HS-27A (cell line): ENCODE results near the gene SPACA5.
"Not testable (repeated sequence)": the region's sequence is repeated elsewhere in the genome, so short reads cannot be mapped to it uniquely, and the experiment has no call there.

ENCODE experiments used
- DNase-seq: peaks from one replicate; pipeline ENCODE4 v3.0.0-alpha.2; 2012; ENCODE audit warnings: low read depth, missing footprints

Gene SPACA5

DNA sequence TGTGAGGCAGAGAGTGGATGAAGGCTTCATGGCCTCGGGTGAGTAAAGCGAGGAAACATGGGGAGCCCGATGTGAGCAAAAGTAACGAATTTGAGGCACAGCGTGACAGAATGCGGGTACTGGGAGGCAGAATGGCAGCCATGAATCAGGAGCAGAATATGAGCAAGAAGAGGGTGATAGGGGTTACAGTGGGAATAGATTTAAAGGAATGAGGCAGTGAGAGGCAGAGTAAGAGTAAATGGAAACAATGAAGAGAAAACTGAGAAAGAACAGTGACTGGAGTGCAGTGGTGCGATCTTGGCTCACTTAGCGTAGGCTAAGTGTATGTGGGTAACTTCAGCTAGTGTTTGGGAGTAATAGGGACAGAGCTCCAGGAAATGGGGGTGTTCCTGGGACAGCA is at the start of gene SPACA5:
SPACA5 (plus strand) TSS at position 301 of the 400 bp plus-strand sequence. CDS start 815 bp downstream, outside the sequence.
- not testable (repeated sequence) for DNase-seq

DNA sequence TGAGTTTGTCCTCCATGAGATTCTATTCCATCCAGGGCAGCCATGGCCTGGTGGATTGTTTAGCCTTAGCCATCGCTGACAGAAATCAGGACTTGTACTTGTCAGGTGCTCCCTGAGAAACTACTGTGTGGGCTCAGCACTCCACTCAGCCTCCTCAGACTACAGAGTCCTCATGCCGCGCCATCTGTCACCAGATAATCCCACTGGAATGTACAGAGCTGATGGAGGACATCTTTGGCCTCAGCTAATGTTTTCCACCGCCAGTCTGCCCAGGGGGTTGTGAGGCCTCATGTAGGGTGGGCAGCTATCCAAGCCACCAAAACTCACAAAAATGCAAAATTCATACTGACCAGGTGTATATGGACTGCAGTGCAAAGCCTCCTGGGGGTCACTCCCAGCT is 48.6 kb upstream of the SPACA5 start:
- DNase-seq: not testable (repeated sequence)

DNA sequence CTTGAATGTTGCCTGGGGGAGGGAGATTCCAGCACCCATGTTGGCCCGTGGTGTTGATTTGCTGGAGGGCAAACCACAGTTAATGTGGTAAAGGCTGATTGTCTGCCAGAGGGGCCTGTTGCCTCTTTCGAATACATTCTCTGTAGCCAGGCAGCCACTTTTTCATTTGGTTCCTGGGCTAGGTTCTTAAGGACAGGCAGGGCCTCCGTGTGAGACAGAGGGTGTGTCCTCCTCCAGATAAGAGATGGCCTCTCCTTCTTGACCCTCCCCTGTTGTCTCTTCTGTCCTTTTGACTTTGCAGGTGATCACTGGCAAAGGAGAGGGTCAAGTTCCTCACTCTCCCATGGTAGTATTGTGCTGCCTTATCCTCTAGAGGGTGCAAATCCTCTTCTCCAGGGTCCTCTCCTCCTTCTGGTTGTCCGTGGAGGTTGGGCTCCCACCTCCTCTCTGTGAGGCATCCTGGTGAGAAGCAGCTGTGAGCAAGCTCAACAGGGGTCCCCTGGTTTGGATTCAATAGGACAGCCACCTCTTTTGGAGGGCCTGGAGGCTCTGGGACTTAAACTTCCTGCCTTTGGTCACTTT is 47.9 kb upstream of the SPACA5 start:
- DNase-seq: no peak

DNA sequence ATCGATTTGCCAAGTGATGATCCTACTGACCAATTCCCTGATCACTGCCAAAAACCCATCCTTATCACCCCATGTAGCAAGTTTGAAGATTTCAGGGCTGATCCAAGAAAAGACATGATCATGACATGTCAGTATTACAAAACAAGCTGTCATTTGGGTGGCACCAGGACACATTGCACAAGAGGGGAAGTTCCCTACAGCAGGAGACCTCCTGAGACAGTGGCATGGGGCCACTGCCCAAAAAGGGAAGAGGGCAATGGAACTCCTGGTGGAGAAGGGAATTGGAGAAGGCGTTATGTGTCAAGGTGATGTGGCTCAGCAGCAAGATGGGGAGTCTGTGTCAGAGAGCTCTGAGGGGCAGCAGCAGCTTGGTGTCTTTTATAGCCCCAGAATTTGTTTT is 46.4 kb upstream of the SPACA5 start:
- no peak for DNase-seq

DNA sequence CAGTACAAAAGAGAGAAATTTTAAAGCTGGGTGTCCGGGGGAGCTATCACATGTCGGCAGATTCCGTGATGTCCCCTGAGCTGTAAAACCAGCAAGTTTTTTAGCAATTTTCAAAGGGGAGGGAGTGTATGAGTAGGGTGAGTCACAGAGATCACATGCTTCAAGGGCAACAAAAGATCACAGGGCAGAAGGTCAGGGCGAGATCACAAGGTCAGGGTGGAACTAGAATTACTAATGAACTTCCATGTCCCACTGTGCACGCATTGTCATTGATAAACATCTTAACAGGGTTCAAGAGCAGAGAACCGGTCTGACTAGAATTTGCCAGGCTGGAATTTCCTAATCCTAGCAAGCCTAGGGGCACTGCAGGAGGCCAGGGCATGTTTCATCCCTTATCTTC is 45.0 kb upstream of the SPACA5 start:
- not testable (repeated sequence) for DNase-seq

DNA sequence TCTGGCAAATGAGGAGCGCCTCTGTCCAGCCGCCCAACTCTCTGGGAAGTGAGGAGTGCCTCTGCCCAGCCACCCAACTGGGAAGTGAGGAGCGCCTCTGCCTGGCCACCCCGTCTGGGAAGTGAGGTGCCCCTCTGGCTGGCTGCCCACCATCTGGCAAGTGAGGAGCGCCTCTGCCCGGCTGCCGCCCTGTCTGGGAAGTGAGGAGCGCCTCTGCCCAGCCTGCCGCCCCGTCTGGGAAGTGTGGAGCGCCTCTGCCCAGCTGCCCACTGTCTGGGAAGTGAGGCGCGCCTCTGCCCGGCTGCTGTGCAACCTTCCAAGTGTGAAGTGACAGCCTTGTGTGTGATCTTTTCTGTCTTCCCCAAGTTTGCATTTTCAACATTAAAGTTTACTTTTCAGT is 41.3 kb upstream of the SPACA5 start:
- DNase-seq: not testable (repeated sequence)

DNA sequence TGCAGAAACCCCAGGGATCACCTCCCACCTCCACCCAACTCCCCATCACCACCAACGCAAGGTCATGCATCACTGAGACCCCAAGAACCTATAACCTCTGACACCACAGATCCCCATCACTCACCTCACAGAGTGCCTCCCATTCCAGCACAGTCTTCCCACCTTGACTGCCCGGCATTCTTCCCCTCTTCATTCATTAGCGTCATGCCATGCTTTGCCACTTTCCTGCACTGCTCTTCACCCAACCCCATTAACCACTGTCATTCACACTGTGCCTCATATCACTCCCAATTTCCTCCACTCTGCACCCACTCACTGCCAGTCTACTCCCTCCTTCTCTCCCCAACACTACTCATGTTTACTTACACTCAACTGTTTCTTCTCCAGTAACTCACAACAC is 33.6 kb upstream of the SPACA5 start:
- DNase-seq: no peak

DNA sequence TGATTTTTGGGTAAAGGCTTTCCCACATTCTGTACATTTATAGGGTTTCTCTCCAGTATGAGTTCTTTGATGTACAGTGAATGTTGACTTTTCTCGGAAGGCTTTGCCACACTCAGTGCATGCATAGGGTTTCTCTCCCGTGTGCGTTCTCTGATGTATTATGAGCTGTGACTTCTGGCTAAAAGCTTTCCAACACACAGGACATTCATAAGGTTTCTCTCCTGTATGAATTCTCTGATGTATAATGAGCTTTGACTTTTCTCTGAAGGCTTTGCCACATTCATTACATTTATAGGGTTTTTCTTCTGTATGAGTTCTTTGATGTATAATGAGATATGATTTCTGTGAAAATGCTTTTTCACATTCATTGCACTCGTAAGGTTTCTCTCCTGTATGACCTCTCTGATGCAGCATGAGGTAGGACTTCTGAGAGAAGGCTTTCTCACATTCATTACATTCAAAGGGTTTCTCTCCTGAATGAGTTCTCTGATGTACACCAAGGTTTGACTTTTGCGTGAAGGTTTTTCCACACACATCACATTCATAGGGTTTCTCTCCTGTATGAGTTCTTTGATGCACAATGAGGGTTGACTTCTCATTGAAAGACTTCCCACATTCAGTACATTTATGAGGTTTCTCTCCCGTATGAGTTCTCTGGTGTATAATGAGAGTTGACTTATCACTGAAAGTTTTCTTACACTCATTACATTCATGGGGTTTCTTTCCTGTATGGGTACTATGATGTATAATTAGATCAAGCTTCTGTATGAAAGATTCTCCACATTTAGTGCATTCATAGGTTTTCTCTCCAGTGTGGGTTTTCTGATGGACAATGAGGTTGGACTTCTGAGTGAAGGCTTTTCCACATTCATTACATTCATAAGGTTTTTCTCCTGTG is 30.3 kb upstream of the SPACA5 start:
- no peak for DNase-seq

DNA sequence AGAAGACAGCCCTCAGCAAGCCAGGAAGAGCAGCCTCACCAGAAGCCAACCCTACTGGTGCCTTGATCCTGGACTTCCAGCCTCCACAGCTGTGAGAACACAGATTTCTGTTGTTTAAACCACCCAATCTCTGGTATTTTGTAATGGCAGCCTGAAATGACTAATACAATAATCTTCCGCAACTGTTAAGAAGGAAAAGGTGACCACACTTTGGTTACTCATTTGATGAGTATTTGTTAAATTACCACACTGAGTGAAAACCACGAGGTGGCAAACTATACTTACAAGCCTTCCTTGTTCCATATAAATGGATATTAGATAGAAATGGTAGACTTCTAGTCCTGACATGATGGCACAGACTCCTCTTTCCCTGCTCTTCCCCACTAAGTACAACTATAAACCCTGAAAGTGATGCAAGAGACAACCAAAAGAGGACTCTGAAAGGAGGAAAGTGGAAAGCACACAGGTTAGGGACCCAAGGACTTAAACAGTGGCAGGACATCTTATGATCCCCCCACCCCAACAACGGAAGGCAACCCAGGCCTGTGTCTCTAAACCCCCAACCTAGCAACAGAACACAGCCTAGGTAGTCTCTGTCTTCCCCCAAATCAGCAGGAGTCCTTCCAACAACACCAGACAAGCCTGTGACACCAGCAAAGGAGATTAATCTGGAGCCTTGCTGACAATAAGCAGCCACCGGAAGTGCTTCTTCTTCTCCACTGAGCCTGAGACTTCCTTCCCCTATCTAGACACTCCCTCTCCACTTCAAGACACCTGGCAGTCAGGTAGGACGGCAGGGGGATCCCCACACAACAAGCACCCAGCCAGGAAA is 15.3 kb upstream of the SPACA5 start:
- no peak for DNase-seq

DNA sequence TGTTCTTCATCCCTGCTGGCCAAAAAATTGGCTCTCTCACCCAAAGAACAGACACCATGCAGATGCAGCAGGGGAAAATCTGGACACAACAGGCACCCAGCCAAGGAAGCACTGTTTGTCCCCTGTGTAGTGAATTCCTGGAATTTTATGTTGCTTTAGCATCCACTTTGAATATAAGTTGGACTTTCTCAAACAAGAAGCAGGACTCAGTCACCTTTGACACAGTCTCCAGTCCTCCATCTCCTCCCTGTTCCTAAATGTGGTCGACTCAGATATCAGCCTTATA is 14.8 kb upstream of the SPACA5 start:
- no peak for DNase-seq

DNA sequence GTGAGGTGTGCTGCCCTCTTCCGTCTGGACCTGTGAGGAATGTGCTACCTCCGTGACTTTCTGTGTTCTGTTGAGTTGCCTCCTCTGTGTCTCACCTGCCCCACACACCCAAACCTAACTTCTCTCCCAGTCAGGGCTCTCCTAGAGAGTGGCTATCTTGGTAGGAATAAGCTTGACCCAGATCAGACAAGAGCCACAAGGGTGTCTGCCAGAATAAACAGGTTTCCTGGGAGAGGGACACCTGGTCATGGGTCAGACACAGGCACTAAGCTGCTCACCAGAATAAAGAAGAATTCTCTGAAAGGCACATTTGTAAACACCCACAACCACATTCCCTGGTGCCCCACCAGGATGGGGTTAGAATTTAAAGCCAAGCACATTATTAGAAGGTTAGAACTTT is 14.1 kb upstream of the SPACA5 start:
- no peak for DNase-seq

DNA sequence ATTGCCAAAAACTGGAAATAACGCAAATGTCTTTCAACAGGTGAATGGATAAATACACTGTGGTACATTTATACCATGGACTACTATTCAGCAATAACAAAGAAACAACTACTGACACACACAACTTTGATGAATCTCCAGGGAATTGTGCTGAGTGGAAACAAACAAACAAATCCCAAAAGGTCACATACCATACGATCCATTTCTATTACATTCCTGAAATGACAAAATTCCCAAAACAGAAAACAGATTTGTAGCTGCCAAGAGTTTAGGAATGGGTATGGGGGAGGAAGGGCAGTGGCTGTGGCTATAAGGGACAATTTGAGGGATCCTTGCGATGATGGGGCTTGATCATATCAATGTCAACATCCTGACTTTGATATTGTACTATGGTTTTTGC is 5.5 kb upstream of the SPACA5 start:
- DNase-seq: no peak

DNA sequence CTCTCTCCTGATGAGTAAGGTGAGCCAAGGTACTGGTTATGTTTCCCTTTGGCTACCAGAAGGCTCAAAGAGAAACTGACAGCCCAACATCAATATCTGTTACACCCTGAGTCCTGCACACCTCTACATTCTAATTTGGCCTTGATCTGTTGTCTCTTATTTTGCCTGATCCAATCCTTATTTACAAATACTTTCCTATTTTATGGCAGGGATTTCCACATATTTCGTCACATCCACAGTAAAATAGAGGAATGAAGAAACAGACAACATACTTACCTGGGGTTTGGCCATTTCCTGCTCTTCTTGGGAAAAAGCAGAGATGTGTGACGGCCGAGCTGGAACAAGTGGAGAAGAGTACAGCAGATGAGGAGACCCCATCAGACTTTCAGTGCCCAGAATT is 4.5 kb upstream of the SPACA5 start:
- DNase-seq: no peak

DNA sequence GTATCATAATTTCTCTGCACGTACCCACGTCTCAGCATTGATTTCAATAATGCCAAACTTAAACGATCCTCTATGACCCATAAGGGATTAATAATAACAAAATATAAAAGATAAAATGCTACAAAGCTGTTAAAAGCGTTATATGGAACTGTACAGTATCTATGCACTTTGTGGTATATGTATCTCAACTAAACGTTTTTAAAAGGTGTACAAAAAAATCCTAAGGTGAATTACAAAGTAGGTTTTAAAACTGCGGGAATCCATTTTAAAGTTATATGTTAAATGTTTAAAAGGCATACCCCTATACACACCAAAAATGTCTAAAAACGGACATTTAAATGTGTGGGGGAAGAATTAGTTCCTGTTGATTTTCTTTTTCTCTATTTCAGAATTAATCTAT is 3.9 kb upstream of the SPACA5 start:
- DNase-seq: no peak

DNA sequence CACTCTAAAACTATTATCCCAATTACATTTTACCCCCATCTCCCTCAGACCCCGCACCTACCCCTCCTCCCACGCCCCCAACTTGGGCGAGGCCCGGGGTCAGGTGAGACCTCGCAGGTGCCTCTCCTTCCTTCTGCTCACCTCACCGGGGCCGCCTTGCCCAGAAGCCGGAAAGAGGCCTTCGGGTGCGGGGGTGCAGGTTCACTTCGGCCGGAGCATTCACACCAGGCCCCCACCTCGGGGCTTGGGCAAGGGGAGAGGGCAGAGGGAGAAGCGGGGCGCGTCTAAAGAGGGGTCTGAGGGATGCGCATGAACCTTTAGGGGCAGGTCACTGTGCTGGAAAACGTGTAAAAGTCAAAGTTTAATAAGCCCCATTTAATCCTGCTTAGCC is 3.4 kb upstream of the SPACA5 start:
- DNase-seq: no peak

DNA sequence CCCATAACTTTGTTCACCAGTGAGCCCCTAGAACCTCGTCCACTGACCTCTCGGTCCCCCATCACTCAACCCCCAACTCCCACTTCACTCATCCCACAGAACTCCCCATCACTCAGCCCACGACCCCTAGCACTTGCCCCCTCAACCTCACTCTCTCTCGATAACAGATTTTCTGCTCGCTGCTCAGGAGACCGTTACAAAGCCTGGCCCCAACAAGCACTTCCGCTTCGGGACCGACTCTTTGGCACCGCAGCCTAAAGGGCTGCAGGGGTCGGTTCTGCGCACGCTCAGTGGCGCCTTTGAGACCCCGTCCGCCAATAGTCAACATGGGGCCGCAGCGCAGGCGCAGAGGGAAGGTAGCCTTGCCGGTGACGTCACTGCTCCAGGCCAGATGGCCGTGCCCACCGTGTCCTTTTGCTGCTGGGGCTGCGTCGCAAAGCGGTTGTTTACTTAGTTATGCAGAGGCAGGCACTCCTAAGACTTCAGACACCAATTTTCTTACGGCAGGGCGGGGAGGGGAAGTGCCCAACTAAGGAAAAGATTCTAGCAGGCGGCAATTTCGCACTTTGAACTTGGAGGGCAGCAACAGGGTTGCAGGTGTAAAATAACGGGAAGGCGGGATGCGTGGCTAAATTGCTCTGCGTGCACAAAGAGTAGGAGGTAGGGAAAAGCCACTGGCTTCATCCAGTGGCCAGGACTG is 2.9 kb upstream of the SPACA5 start, which contains the start of gene ZNF182:
ZNF182 (minus strand) TSS at position 232 of the 700 bp plus-strand sequence. CDS start 1,380 bp downstream, outside the sequence.
- DNase-seq: peak; percentile 51

DNA sequence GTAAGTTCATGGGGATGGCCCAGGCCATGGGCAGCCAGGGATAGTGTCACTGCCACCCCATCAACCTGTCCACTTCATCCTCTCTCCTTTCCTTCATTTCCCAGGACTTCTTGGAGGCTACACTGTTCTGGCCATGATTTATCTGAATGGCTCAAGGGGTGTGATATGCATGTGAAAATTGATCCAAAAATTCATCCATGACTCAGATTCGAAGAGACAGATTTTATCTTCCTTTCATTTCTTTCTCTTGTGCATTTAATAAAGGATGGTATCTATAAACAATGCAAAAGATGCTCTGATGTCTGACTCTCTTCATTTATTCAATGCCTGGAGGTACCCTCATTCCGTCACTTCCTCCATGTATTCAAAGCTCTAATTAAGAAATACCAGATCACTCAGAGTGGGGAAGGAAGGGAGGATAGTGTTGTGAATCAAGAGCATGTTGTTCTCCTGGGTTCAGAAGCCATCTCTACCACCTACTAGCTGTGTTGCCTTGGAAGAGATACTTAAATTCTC is 2.7 kb downstream of the SPACA5 start:
- DNase-seq: not testable (repeated sequence)

DNA sequence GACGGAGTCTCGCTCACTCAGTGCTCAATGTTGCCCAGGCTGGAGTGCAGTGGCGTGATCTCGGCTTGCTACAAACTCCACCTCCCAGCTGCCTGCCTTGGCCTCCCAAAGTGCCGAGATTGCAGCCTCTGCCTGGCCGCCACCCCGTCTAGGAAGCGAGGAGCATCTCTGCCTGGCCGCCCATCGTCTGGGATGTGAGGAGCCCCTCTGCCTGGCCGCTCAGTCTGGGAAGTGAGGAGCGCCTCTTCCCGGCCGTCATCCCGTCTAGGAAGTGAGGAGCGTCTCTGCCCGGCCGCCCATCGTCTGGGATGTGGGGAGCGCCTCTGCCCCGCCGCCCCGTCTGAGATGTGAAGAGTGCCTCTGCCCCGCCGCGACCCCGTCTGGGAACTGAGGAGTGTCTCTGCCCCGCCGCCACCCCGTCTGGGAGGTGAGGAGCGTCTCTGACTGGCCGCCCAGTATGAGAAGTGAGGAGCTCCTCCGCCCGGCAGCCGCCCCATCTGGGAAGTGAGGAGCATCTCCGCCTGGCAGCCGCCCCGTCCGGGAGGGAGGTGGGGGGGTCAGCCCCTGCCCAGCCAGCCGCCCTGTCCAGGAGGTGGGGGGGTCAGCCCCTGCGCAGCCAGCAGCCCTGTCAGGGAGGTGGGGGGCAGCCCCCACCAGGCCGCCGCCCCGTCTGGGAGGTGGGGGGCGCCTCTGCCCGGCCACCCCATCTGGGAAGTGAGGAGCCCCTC is 10.0 kb downstream of the SPACA5 start:
- DNase-seq: not testable (repeated sequence)

DNA sequence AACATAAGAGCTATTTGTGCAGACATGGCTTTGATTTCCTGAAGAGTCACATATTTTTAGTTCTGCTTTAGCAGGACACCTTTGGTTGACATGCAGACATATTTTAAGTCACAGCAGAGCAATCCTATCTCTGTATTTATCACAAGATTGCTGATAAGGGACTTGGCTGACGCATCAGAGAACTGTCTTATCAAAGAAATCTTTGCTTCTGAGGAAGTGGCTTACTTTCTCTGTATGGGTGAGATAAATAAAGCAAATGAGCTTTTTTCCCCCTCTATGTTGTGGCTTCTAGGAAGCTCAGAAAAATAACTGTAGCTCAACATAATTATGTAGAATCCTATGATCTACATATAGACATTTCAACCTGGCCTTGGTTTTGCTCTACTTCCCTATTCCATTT is 13.1 kb downstream of the SPACA5 start:
- DNase-seq: not testable (repeated sequence)

DNA sequence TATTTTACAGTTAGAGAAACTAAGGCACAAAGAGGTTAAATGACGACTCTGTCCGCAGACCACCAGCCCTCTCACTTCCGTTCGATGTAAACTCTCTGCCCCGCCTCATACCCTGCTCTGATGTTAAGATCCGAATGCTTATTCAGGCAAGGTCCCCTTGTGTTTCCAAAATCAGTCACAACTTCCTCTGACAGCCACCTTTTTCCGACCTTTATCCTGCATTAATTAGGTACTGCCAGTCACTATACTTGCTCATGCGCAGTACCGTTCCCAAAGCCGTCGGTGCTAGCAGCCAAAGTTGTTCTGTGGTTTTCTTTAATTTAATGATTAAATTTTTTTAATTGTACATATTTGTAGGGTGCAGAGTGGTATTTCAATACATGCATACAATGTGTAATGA is 13.7 kb downstream of the SPACA5 start:
- not testable (repeated sequence) for DNase-seq
